CD4-positive, alpha-beta T cell treated with Interleukin-12 subunit alpha and Interleukin-12 subunit beta, for 1 hour (primary cell): ENCODE data around the gene TCP10L.
"Not testable (repeated sequence)": the region's sequence is repeated elsewhere in the genome, so short reads cannot be mapped to it uniquely, and the experiment has no call there.

Experiments used
- DNase-seq: peaks from one replicate; pipeline ENCODE4 v3.0.0-alpha.2; 2020

The TCP10L gene

DNA sequence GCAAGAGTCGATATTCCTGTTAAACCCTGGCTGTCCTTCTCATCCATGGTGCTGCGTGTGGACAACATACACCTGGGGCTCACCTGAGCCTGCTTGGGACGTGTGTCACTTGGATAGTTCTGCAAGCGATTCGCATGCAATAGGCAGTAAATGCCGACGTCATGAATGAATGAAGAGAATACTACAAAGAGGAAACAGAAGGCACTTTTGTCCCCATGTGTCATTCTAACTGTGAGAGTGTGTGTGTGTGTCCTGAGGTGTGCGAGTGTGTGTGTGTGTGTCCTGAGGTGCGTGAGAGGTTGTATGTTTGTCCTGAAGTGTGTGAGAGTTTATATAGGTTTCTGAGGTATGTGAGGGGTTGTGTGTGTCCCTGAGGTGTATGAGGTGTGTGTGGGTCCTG, 647 bp upstream of the TCP10L start:
- no peak for DNase-seq

DNA sequence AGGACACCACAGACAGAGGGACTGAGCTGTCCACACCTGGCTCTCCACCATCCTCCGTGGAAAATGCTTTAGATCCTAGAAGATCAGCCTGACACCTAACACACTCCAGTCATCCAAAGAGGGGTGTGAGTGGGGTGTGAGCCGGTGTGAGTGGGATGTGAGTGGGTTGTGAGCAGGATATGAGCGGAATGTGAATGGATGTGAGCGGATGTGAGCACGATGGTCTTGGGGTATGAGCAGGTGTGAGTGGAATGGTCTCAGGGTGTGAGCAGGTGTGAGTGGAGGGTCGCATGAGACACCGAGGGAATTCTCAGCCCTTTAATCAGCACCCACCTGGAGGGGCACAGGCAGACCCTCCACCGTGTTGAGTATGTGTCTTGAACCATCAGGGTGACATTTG, 851 bp downstream of the TCP10L start:
- no peak for DNase-seq

DNA sequence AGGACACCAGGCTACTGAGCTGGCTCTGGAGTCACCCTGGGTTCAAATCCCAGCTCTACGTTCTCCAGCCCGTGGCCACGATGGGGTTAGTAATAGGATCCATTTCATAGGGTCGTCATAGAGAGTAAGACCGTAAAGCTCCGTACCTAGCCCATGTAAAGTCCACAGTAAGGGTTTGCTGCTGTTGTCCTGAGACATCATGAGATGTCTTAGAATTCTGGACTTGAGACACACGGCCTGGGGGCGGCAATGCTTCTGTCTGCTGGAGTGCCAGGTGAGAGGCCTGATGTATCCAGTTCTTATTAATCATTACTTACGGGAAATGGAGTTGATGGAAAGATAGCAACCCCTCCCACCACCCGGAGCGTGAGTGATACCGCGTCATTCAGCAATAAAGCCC, 3.6 kb downstream of the TCP10L start:
- DNase-seq: no peak

DNA sequence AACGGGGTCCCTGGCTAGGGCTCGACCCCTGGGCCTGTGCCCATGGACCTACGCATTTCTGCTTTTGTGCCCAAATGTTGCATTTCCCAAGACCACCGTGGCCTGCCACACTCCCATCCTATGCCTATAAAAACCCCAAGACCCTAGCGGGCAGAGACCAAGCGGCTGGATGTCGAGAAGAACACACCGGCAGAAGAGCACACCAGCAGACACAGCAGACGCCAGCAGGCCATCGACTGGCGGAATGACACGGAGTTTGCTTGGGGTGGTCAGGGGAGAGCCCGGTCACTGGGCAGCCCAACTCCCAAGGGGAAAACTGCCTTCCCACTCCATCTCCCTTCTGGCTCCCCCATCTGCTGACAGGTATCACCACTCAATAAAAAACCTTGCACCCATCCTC, 4.4 kb downstream of the TCP10L start:
- no peak for DNase-seq

DNA sequence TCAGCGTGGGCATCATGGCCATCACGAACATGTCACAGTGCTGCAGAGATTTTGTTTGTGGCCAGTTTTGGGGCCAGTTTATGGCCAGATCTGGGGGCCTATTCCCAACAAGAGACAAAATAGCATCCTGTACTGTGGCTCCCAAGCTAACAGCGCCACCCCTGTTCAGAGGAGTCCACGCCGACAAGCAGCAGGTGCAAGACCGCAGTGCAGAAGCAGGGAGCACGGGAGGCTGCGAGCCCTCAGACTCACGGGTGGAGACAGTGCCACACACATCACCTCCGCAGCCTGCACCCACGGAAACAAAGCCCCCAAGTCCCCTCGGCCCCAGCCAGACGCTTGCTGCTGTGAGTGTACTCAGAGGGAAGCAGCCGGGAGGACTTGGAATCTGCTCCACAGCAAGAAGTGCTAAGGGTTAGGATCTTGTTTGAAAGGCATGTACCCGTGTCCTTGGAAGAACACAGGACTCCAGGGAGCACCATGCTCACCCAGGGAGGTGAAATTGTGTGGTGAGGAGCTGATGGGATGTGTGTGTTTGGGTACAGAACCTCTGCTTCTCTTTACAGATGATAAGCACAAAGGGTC, 7.1 kb downstream of the TCP10L start:
- DNase-seq: peak; percentile 25

DNA sequence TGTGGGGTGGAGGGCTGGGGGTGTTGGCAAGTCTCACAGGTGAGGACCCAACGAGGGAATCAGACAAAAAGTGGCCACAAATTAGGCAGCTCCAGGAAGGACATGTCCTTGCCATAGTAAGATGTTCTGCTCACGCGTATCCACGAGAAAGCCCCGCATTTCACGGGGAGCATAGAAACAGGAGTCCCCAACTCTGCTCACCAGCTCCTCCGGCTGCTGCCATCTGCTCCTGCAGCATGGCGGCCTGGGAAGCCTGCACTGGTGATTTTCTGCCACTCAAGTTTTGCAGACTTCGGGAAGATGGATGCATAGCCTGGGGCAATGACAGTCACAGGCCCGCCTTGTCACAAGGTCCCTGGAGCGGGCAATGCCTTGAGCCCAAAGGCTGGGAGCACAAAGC, 9.3 kb downstream of the TCP10L start:
- no peak for DNase-seq

DNA sequence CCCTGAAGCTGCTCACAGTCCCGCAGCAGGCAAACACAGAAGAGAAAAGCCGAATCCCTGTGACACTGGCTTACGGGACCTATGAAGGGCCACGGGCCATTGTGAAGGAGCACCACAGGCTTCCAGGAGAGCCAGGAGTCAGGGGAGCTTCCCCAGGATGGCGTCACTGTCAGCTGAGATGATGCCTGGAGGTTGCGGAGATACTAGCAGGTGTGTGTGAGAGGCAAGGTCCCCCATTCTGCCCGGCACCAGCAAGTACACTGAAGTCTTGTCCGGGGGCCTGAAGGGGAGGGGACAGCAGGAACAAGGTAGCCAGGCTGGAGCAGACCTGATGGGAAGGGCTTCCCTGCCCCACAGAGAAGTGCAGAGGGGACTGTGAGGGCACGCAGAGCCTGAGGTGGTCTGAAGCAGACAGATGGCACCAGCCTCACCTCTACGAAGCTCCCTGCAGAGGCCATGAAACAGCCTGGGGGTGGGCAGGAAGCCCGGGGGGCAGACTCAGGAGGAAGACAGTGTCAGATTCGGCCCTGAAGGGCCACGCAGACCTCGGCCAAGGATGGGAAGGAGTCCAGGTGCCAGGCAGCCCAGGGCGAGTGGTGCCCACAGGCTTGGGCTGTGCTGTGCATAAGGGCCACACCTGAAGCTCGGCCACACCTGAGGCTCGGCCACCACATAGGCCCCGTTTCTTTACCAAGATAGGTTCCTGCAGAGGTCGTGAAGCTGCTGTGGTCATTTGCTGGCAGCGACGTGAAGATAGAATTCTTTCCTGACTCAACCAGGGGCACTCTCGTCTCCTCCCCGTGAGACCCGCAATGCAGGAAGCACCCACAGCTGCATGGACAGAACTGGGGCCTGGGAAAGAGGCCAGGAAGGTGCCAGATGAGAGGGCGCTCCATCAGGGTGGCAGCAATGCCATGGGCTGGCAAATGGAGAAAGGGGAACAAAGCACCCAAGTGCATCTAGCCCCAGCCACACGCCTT, 10.1 kb downstream of the TCP10L start:
- no peak for DNase-seq

DNA sequence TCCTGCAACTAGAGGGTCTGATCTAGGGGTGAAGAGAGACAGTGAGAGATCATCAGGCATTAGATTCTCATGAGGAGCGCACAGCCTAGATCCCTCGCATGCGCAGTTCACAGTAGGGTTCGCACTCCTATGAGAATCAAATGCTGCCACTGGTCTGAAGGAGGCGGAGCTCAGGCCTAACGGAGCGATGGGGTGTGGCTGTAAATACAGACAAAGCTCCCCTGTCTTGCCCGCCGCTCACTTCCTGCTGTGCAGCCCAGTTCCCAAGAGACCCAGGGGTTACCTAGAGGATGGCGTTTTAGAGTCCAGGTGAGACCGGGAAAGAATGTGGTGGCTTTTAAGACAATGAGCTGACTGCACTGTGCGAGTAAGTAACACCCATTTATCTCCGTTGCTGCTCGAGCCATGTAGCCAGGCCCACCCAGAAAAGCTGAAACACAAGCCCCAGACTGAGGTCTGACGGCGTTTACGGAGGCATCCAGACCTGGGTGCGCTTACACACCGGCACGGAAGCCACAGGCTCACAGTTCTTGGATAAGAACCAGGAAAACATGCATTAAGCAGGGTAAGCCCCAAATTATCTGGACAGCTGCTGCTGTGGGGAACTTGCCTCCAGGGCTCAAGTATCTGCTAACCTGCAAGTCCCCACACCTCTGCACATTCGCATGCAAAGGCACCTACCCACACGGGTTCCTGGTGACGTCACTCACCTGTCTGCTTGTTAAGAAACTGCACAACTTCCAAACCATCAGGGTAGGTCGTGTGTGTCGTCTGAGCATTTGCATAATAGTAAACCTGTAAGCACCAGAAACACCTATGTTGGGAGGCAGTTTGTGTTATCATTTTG, 12.5 kb downstream of the TCP10L start:
- no peak for DNase-seq

DNA sequence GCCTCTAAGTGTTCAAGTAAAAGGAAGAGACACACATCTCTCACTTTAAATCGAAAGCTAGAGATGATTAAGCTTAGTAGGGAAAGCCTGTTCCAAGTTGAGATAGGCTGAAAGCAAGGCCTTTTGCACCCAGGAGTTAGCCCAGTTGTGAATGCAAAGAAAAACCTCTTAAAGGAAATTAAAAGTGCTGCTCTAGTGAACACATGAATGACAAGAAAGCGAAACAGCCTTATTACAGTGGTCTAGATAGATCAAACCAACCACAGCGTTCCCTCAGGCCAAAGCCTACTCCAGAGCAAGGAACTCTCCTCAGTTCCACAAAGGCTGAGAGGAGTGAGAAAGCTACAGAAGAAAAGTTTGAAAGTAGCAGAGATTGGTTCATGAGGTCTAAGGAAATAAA, 14.9 kb downstream of the TCP10L start:
- no peak for DNase-seq

DNA sequence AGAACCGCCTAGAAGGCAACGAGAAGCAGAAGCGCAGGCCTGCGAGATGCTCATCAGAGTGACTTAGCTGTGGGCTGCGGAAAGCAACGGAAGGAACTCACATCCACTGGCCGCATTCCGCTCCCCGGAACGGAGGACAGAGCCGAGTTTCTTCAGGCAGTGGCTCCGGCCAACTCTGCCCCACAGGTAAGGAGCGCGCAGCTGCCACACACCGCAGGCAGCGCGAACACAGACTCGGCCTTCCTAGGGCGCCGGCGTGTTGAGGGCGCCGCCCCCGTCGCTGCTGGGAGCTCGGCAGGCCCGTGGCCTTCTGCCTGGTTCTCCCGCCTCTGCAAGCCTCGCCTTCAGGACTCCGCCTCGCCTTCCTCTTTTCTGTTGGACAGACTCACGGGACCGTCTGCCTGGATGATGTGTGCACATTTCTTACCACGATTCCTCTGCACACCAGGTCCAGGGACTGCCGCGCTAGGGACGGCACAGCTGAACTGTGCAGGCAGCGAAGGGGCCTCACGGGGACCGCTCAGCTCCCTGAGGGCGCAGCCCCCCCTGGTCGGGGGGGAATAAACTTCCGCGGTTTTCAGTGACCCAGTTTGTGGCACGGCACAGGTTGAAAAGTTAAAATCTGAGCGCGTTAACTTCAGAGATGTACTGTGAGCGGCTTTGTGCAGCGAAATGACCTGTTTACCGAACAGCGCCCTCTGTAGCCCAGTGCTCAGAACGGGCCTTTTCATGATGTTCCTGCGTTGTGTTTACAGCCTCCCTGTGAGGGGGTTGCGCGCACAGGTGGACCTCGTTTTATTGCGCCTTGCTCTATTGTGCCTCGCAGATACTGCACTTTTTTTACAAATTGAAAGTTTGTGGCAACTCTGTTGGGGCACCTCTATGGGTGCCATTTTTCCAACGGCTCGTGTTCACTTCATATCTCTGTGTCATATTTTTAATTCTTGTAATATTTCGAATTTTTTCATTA, 15.8 kb downstream of the TCP10L start:
- DNase-seq: peak; percentile 84

DNA sequence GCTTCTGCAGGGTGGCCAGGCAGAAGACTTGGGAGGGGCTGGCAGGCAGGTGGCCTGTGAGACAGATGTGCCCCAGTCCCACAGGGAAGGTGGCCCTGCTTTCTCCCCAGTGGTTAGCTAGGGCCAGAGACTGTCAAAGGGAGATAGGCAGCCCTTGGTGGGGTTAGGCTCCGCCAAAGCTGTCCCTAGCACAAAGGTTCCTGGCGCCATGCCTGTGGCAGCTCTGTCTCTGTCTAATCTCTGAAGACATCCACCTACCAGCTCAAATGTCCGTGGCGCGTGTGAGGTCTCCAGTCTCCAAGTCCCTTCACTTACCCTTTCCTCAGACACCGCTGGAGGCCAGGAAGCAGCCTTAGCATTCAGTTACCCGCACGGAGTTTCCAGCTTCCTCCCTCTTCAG, 17.7 kb downstream of the TCP10L start:
- DNase-seq: no peak

DNA sequence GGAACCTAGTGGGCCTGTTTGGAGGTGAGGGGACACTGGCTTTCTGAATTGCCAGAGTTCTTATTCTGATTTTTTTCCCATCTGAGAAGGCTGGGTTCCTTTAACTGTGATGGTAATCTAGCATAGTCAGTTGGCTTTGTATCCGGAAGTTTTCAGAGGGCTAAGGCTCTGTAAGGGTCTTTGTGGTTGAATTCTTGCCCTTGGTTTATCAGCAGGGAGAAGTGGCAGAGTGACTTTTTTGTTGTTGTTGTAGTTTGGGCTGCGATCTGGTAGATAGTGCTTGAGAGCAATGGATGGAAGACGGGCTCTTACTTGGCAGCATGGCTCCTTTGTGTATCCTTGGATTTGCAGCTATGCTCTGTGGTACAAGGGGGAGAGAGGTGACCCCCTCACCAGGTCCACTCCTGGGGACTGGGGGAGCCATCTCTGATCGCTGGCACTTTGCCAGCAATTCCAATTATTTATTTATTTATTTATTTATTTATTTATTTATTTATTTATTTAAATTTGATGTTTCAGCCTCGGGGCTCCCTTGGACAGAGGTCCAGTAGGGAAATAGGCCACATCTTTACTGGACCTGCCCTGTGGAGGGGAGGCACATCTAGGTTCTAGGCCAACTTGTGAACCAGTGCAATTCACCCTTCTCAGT, 18.5 kb downstream of the TCP10L start:
- DNase-seq: no peak

DNA sequence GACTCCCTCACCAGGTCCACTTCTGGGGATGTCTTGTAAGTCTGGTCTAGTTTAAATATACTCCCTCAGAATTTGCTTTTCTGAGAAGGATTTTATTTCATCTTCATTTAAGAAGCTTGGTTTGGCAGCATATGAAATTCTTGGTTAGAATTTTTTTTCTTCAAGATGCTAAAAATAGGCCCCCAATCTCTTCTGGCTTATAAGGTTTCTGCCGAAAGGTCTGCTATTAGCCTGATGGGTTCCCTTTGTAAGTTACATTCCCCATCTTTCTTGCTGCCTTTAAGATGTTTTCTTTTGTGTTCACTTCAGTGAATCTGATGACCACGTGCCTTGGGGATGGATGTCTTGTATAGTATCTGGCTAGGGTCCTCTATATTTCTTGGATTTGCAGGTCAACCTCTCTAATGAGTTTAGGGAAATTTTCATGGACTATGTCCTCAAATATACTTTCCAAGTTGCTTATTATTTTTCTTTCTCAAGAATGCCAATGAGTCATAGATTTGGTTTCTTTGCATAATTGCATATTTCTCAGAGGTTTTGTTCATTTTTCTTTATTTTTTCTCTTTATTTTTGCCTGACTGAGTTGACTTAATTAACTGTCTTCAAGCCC, 19.4 kb downstream of the TCP10L start:
- DNase-seq: no peak

DNA sequence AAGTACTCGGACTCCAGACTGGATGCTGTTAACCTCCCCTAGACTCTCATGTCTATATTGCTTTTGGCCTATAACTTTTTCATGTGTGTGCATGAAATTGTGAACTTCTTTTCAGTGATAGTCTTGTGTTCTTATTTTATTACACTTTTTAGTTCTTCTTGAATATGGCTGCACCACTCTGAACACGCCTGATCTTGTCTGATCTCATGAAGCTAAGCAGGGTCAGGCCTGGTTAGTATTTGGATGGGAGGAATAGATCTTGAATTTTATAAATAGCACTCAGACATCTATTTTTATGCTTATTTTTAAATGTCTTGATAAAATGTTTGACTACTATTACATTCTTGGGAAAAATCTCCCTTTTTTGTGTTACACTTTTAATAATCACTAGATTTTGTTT, 22.4 kb downstream of the TCP10L start:
- no peak for DNase-seq

DNA sequence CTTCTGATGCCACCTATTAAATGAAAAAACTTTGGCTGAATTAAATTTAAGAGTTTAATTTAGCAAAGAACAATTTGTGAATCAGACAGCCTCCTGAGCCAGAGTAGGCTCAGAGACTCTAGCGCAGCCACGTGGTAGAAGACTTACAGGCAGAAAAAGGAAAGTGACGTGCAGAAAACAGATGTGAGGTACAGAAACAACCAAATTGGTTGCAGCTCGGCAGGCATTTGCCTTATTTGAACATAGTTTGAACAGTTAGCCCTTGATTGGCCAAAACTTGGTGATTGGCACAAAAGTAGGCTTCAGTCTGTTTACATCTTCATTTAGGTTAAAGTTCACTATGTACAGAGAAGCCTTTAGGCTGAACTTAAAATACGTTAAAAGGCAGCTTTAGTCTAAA, 22.9 kb downstream of the TCP10L start:
- DNase-seq: no peak

DNA sequence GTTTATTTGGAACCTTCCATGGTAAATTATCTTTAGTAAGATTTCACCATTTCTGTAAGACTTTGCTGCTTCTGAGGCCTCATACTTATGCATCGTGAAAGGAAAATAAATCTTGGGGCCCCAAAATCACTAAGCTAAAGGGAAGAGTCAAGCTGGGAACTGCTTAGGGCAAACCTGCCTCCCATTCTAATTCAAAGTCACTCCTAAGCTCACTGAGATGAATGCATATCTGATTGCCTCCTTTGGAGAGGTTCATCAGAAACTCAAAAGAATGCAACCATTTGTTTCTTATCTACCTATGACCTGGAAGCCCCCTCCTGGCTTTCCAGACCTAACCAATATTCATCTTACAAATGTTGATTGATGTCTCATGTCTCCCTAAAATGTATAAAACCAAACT, 23.8 kb downstream of the TCP10L start:
- not testable (repeated sequence) for DNase-seq

DNA sequence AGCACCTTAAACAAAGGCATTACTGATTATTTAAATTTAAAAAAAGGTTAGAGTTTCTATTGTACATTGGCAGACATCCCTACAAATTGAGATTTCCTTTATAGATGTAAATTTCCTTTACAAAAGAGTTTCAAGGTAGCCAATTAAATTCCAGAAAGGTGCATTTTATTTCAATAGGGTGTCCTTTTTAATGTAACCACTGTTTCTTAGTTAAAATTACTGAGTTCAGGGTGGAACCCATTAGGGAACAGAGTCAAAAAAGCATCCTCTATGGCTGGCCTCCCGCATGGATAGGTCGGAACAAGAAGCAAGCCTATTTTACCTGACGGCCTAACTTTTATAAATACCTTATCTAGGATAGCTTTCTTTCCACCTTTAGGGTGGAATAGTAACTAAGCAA, 24.4 kb downstream of the TCP10L start:
- DNase-seq: no peak

DNA sequence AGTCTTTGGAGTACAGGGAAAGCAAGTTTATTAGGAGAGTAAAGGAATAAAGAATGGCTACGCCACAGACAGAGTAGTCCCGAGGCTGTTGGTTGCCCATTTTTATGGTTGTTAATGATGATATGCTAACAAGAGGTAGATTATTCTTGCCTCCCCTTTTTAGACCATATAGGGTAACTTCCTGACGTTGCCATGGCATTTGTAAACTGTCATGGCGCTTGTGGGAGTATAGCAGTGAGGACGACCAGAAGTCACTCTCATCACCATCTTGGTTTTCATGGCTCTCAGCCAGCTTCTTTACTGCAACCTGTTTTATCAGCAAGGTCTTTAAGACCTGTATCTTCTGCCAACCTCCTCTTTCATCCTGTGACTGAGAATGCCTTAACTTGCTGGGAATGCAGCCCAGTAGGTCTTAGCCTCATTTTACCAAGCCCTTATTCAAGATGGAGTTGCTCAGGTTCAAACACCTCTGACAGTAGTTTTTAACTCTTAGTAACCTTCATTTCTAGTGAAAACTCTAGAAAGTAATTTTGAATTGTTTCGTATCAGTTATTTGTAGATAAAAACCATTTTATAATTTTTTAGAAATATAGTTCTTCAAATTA, 26.2 kb downstream of the TCP10L start:
- no peak for DNase-seq

DNA sequence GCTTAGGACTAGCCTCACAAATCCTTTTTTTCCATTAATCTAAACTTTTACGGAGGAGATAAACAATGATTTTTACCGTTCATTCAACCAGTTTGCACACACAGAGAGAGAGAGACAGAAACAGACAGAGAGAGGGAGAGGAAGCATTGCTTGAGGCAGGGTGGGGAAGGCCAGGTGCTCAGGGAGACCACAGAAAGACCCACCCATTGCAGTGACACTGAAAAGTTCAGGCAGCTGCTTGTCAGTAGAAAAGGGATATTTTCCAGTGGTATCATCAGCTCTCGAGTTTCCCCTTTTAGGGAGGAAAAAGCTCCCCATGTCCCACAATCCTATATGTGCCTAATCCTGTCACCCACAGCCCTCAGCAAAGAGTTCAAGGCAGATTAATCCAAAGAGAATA, 27.2 kb downstream of the TCP10L start:
- no peak for DNase-seq

DNA sequence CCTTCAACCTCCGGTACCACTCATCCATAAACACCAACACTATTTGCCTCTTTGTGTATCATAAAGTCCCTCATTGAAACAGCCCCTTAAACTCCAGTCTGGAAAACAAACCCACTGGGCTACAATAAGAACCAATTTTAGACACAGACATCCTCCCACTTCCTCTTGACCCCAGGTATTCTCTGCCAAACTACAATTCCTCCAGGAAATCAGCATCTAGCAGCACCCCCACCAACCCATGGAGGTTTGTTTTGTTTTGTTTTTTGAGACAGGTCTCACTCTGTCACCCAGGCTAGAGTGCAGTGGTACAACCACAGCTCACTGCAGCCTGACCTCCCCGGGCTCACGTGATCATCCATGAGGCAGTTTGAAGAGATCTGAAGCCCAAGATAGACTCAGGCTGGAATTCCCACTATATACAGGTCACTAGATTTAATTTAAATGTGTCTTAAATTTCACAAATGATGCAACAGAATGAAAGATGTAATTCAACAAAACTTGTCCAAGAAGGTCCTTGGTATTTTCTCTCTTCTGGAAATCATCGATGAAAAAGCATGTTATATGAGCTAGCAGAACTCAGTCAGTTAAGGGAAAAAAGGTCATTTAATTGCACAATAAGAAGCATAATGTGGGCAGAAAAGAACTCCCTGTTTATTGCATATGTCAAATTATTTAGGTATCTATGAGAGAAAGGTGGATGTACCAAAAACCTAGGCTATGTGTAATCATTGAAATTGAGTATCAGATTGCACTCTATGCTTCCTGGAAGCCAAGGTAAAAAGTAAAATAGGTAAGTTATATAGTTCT, 30.3 kb downstream of the TCP10L start:
- no peak for DNase-seq
